ENCODE results near the gene LAMB4.

Gene LAMB4

GRCh38 chr7:108089381-108089780 is 40.8 kb downstream of the LAMB4 start:
- no peaks in the 10 kb centered on the region for H3K4me1 ChIP-seq (ENCODE audit: control insufficient read depth in 1 of 2, insufficient read depth in 1 of 2, low read depth in 1 of 2, low read length in 1 of 2)
- no peaks in the 10 kb centered on the region for H3K36me3 ChIP-seq
- H3K27ac ChIP-seq = no peak overlapping the region
- no peak for TF ChIP-seq CTCF (IDR thresholded peaks at IDR 0.05)
- no peak overlapping the region for H3K4me3 ChIP-seq (ENCODE audit: low read depth in 1 of 2, low read length in 1 of 2)
- peaks cover 4% of the 10 kb centered on the region for H3K27me3 ChIP-seq
- no peaks in the 10 kb centered on the region for H3K9me3 ChIP-seq

- Histone ChIP-seq H3K4me1 (ENCODE audit: control insufficient read depth in 1 of 2, insufficient read depth in 1 of 2, low read depth in 1 of 2, low read length in 1 of 2) (no peaks in the 10 kb centered on the region), H3K27ac (no peak overlapping the region), H3K9me3 (no peaks in the 10 kb centered on the region), H3K27me3 (peaks cover under 1% of the 10 kb centered on the region), H3K36me3 (no peaks in the 10 kb centered on the region), H3K4me3 (ENCODE audit: low read depth in 1 of 2, low read length in 1 of 2) (no peak overlapping the region)
- no peak for TF ChIP-seq CTCF (IDR thresholded peaks at IDR 0.05)
These were observed 41.4 kb downstream of the LAMB4 start for GRCh38 chr7:108088729-108089128.

- Histone ChIP-seq H3K4me1 (ENCODE audit: control insufficient read depth in 1 of 2, insufficient read depth in 1 of 2, low read depth in 1 of 2, low read length in 1 of 2) (no peaks in the 10 kb centered on the region), H3K36me3 (no peaks in the 10 kb centered on the region), H3K9me3 (no peaks in the 10 kb centered on the region), H3K27ac (no peak overlapping the region), H3K4me3 (ENCODE audit: low read depth in 1 of 2, low read length in 1 of 2) (no peak overlapping the region), H3K27me3 (no peaks in the 10 kb centered on the region)
- no peak for TF ChIP-seq CTCF (IDR thresholded peaks at IDR 0.05)
These were observed 42.4 kb downstream of the LAMB4 start for GRCh38 chr7:108087778-108088177.

GRCh38 chr7:108086962-108087361 is 43.2 kb downstream of the LAMB4 start:
- Histone ChIP-seq H3K9me3 (no peaks in the 10 kb centered on the region), H3K27me3 (no peaks in the 10 kb centered on the region), H3K4me1 (ENCODE audit: control insufficient read depth in 1 of 2, insufficient read depth in 1 of 2, low read depth in 1 of 2, low read length in 1 of 2) (no peaks in the 10 kb centered on the region), H3K4me3 (ENCODE audit: low read depth in 1 of 2, low read length in 1 of 2) (no peak overlapping the region), H3K27ac (no peak overlapping the region), H3K36me3 (no peaks in the 10 kb centered on the region)
- TF ChIP-seq CTCF (IDR thresholded peaks at IDR 0.05) = no peak

- Histone ChIP-seq H3K4me3 (ENCODE audit: low read depth in 1 of 2, low read length in 1 of 2) (no peak overlapping the region), H3K9me3 (no peaks in the 10 kb centered on the region), H3K36me3 (no peaks in the 10 kb centered on the region), H3K27me3 (no peaks in the 10 kb centered on the region), H3K27ac (no peak overlapping the region), H3K4me1 (ENCODE audit: control insufficient read depth in 1 of 2, insufficient read depth in 1 of 2, low read depth in 1 of 2, low read length in 1 of 2) (no peaks in the 10 kb centered on the region)
- TF ChIP-seq CTCF (IDR thresholded peaks at IDR 0.05) = no peak
These were observed 43.6 kb downstream of the LAMB4 start for GRCh38 chr7:108086546-108086945.

GRCh38 chr7:108083980-108084379 is 46.2 kb downstream of the LAMB4 start:
- no peak for TF ChIP-seq CTCF (IDR thresholded peaks at IDR 0.05)
- Histone ChIP-seq H3K4me1 (ENCODE audit: control insufficient read depth in 1 of 2, insufficient read depth in 1 of 2, low read depth in 1 of 2, low read length in 1 of 2) (no peaks in the 10 kb centered on the region), H3K9me3 (no peaks in the 10 kb centered on the region), H3K4me3 (ENCODE audit: low read depth in 1 of 2, low read length in 1 of 2) (no peak overlapping the region), H3K36me3 (no peaks in the 10 kb centered on the region), H3K27me3 (no peaks in the 10 kb centered on the region), H3K27ac (no peak overlapping the region)

All from neutrophil (primary cell).